ENCODE data around the gene SPTSSB. TPM values are rescaled to one million over a fixed set of nuclear protein-coding genes. Genes with fewer than 3 reads are reported as not detected.
A peak's percentile ranks its signal among the peaks of the same experiment; 100 is the strongest.

The SPTSSB gene
- total RNA-seq, 1 experiment from 2014 or later: not detected

- Histone ChIP-seq H3K9me3 (no peaks in the 10 kb centered on the region; the same call in 1 of the 2 replicates), H3K36me3 (no peaks in the 10 kb centered on the region), H3K4me3 (no peak overlapping the region), H3K27me3 (no peaks in the 10 kb centered on the region)
- DNase-seq: no peak
Observed at GRCh38 chr3:161400650-161401049, 29.3 kb upstream of the SPTSSB start.

GRCh38 chr3:161395115-161396012 is 24.0 kb upstream of the SPTSSB start:
- Histone ChIP-seq H3K4me3 (no peak overlapping the region), H3K27me3 (no peaks in the 10 kb centered on the region), H3K36me3 (no peaks in the 10 kb centered on the region), H3K9me3 (no peaks in the 10 kb centered on the region; the same call in 1 of the 2 replicates)
- DNase-seq: no peak

- H3K27me3 ChIP-seq: no peaks in the 10 kb centered on the region
- H3K9me3 ChIP-seq: no peaks in the 10 kb centered on the region
- H3K4me3 ChIP-seq: no peak overlapping the region
- DNase-seq: no peak
- no peaks in the 10 kb centered on the region for H3K36me3 ChIP-seq
Observed at GRCh38 chr3:161393803-161394202, 22.5 kb upstream of the SPTSSB start.

- Histone ChIP-seq H3K9me3 (no peaks in the 10 kb centered on the region), H3K27me3 (no peaks in the 10 kb centered on the region), H3K4me3 (no peak overlapping the region), H3K36me3 (no peaks in the 10 kb centered on the region)
- no peak for DNase-seq
Observed at GRCh38 chr3:161393310-161393709, 22.0 kb upstream of the SPTSSB start.

- H3K27me3 ChIP-seq: no peaks in the 10 kb centered on the region
- H3K9me3 ChIP-seq: no peaks in the 10 kb centered on the region
- H3K4me3 ChIP-seq: no peak overlapping the region
- DNase-seq: no peak
- no peaks in the 10 kb centered on the region for H3K36me3 ChIP-seq
Observed at GRCh38 chr3:161392853-161393252, 21.5 kb upstream of the SPTSSB start.

- DNase-seq: no peak
- no peaks in the 10 kb centered on the region for H3K36me3 ChIP-seq
- H3K27me3 ChIP-seq: no peaks in the 10 kb centered on the region
- H3K9me3 ChIP-seq: no peaks in the 10 kb centered on the region
- H3K4me3 ChIP-seq: no peak overlapping the region
Observed at GRCh38 chr3:161390200-161390599, 18.9 kb upstream of the SPTSSB start.

GRCh38 chr3:161389445-161390035 is 18.2 kb upstream of the SPTSSB start:
- H3K36me3 ChIP-seq: no peaks in the 10 kb centered on the region
- no peak for DNase-seq
- H3K9me3 ChIP-seq: no peaks in the 10 kb centered on the region
- H3K27me3 ChIP-seq: no peaks in the 10 kb centered on the region
- H3K4me3 ChIP-seq: no peak overlapping the region

GRCh38 chr3:161388855-161389254 is 17.5 kb upstream of the SPTSSB start:
- Histone ChIP-seq H3K27me3 (no peaks in the 10 kb centered on the region), H3K9me3 (no peaks in the 10 kb centered on the region), H3K36me3 (no peaks in the 10 kb centered on the region), H3K4me3 (no peak overlapping the region)
- DNase-seq: no peak

- no peak for DNase-seq
- H3K36me3 ChIP-seq: no peaks in the 10 kb centered on the region
- H3K4me3 ChIP-seq: no peak overlapping the region
- H3K9me3 ChIP-seq: no peaks in the 10 kb centered on the region
- no peaks in the 10 kb centered on the region for H3K27me3 ChIP-seq
Observed at GRCh38 chr3:161386991-161387770, 15.9 kb upstream of the SPTSSB start.

GRCh38 chr3:161372321-161373260 is 1.3 kb upstream of the SPTSSB start:
- peaks cover 34% of the 10 kb centered on the region for H3K27me3 ChIP-seq
- no peaks in the 10 kb centered on the region for H3K36me3 ChIP-seq
- peak overlapping the region; percentile 45 for H3K4me3 ChIP-seq
- no peaks in the 10 kb centered on the region for H3K9me3 ChIP-seq
- DNase-seq: peak; percentile 34

GRCh38 chr3:161369531-161369930 is 1.8 kb downstream of the SPTSSB start:
- DNase-seq: no peak
- peaks cover 34% of the 10 kb centered on the region for H3K27me3 ChIP-seq

GRCh38 chr3:161366094-161366493 is 5.2 kb downstream of the SPTSSB start:
- Histone ChIP-seq H3K27me3 (peaks cover 18% of the 10 kb centered on the region), H3K4me3 (no peak overlapping the region)

More at GRCh38 chr3:161369531-161369930, 1.8 kb downstream of the SPTSSB start:
- H3K4me3 ChIP-seq: no peak overlapping the region
- H3K36me3 ChIP-seq: no peaks in the 10 kb centered on the region
- no peaks in the 10 kb centered on the region for H3K9me3 ChIP-seq

GRCh38 chr3:161358488-161358887 is 12.8 kb downstream of the SPTSSB start:
- DNase-seq: no peak
- H3K9me3 ChIP-seq: no peaks in the 10 kb centered on the region
- no peaks in the 10 kb centered on the region for H3K36me3 ChIP-seq
- H3K4me3 ChIP-seq: no peak overlapping the region
- no peaks in the 10 kb centered on the region for H3K27me3 ChIP-seq

More at GRCh38 chr3:161366094-161366493, 5.2 kb downstream of the SPTSSB start:
- no peaks in the 10 kb centered on the region for H3K36me3 ChIP-seq
- no peak for DNase-seq
- no peaks in the 10 kb centered on the region for H3K9me3 ChIP-seq

- no peak for DNase-seq
- Histone ChIP-seq H3K4me3 (no peak overlapping the region), H3K9me3 (no peaks in the 10 kb centered on the region), H3K27me3 (no peaks in the 10 kb centered on the region), H3K36me3 (no peaks in the 10 kb centered on the region)
Observed at GRCh38 chr3:161356287-161356686, 15.0 kb downstream of the SPTSSB start.

- no peak for DNase-seq
Observed at GRCh38 chr3:161355508-161355907, 15.8 kb downstream of the SPTSSB start.

GRCh38 chr3:161354554-161354953 is 16.8 kb downstream of the SPTSSB start:
- no peaks in the 10 kb centered on the region for H3K27me3 ChIP-seq
- no peak for DNase-seq
- H3K4me3 ChIP-seq: no peak overlapping the region
- no peaks in the 10 kb centered on the region for H3K36me3 ChIP-seq
- H3K9me3 ChIP-seq: no peaks in the 10 kb centered on the region

More at GRCh38 chr3:161355508-161355907, 15.8 kb downstream of the SPTSSB start:
- no peaks in the 10 kb centered on the region for H3K9me3 ChIP-seq
- no peaks in the 10 kb centered on the region for H3K27me3 ChIP-seq
- H3K4me3 ChIP-seq: no peak overlapping the region
- H3K36me3 ChIP-seq: no peaks in the 10 kb centered on the region
